LHCN-M2 (cell line): ENCODE measurements around the gene L2HGDH. TPM values are rescaled to one million over a fixed set of nuclear protein-coding genes. Genes with fewer than 3 reads are reported as not detected.
A peak's percentile ranks its signal among the peaks of the same experiment; 100 is the strongest.

Source experiments
- DNase-seq: peaks from one replicate; pipeline ENCODE4 v3.0.0-alpha.2; 2012; ENCODE audit warnings: low read depth
- total RNA-seq: library from RNA; depleted of rRNA; stranded (reverse); fragments of >200 nt; gene quantifications from 2 replicates; pipeline ENCODE4 v1.2.3, GENCODE V29; 2014

L2HGDH gene
- total RNA-seq, 1 experiment from 2014 or later = 4.6 TPM

GRCh38 chr14:50288146-50288545 is 23.9 kb downstream of the L2HGDH start:
- DNase-seq = no peak

GRCh38 chr14:50285861-50286260 is 26.2 kb downstream of the L2HGDH start:
- DNase-seq = no peak

DNA sequence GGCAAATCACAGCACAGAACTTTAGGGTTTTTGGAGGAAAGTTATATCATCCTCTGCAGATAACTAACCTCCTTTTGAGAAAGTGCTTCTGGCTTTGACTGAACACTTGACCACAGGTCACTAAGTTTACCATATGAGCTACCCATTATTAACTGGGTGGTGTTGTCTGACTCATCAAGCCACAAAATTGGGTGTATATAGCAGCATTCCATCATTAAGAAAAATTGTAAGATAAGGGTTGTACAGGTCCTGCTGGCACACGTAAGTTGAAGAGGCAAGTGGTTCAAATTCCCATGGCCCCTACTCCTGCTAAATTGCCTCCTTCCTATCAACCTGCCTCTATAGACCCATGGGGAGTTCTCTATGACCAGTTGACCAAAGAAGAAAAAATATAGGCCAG is 39.5 kb downstream of the L2HGDH start:
- DNase-seq = peak; percentile 11

DNA sequence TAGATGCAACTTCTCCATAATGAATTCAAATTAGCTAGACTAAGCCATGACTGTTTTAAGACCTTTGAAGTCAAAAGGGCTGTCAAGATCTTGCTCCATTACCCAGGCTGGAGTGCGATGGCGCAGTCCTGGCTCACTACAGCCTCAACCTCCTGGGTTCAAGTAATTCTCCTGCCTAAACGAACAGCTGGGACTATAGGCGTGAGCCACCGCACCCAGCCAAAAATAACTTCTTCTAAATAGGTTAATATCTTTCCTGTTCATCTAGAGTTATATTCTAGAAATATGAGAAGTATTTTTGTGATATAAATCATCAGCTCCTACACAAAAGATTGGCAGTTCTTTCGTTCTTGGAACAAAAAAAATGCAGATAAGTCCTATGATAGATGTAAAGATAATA is 41.1 kb downstream of the L2HGDH start:
- DNase-seq = no peak

GRCh38 chr14:50265029-50265428 is 47.0 kb downstream of the L2HGDH start:
- DNase-seq = no peak

GRCh38 chr14:50263321-50263720 is 48.7 kb downstream of the L2HGDH start:
- DNase-seq = peak; percentile 9

- DNase-seq = no peak
Observed at GRCh38 chr14:50262865-50263264, 49.2 kb downstream of the L2HGDH start.

GRCh38 chr14:50260511-50260910 is 51.5 kb downstream of the L2HGDH start:
- DNase-seq = peak; percentile 39

DNA sequence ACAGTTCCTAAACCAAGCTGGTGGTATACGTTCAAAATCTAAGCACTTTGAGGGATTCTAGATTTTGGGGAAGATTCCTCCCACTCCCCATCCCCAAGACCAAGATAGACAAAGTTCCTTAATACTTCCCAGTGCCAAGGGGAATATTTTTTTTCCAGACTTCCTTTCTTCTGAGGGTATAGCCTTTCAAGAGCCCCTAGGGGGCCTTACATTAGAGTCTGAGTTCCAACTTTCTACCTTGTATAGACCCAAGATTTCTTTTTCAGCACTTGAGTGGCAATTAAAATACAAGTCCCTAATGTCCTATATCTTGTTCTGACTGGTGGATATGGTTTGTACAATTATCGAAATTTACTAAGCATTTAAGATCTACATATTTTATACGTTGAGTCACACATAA is 52.0 kb downstream of the L2HGDH start:
- DNase-seq = no peak

DNA sequence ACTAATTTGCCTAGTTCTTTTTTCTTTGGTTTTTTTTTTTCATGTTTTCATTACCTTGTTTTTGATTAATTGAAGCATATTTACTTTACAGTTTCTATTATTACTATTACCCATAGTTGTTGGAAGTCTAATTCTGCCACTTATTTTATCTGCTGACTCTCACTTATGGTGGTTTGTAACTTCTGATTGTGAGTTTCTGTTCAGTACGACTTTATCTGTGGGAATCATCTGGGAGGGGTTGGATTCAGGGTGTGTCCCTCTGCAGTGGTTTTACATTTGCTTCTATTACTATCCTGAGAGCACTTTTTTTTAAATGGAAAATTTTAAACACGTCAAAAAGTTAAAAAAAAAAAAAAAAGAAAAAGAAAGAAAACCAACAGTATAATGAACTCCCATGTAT is 54.3 kb downstream of the L2HGDH start:
- DNase-seq = no peak

GRCh38 chr14:50254248-50254647 is 57.8 kb downstream of the L2HGDH start:
- no peak for DNase-seq

- DNase-seq = no peak
Observed at GRCh38 chr14:50249136-50249775, 62.8 kb downstream of the L2HGDH start.

DNA sequence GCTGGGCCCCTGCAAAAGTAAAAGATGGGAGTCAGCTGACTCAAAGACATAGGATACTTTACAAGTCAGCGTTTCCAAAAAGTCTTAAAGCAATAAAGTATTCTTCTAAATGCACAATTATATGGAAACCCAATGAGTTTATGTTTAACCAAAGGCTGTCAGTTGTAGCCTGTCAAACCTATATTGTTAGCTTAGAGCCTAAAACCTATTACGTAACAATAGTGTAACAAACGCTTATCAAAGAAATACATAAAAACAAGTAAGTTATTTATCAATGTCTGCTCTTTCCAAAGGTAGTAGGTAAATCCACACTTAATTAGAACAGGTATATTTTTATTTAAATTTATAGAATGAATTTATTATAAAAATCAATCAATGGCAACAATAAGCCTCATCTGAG is 64.8 kb downstream of the L2HGDH start:
- no peak for DNase-seq

- no peak for DNase-seq
Observed at GRCh38 chr14:50242566-50243310, 69.3 kb downstream of the L2HGDH start.

GRCh38 chr14:50242096-50242495 is 69.9 kb downstream of the L2HGDH start:
- DNase-seq = no peak

DNA sequence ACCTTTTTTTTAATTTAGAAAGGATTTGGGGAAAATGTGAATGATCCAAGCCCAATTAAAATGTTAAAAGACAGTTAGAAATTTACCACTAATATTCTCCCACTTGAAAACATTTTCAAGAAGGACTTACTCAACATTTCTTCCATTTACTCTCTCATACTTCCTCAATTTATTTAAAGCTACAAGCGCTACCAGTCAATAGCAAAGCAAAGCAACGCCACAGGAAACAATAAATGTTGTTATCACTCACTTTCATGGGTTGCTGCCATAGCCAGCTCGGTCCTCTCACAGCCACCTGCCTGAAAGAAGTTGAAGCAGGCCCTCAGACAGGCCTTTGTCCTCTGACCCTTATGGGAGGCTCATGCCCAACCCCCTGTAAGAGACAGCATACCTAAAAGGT is 74.6 kb downstream of the L2HGDH start:
- no peak for DNase-seq

DNA sequence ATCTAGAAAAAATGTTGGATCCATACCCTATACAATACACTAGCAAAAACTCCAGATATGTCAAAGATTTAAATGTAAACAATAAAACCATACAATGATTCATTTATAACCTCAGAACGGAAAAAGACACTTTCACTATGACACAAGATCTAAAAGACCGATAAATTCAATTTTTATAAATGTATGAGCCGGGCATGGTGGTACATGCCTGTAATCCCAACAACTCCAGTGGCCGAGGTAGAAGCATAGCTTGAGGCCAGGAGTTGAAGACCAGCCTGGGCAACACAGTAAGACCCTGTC is 78.1 kb downstream of the L2HGDH start:
- DNase-seq = no peak

GRCh38 chr14:50233166-50233950 is 78.7 kb downstream of the L2HGDH start:
- DNase-seq = no peak

- no peak for DNase-seq
Observed at GRCh38 chr14:50232276-50232642, 79.8 kb downstream of the L2HGDH start.

DNA sequence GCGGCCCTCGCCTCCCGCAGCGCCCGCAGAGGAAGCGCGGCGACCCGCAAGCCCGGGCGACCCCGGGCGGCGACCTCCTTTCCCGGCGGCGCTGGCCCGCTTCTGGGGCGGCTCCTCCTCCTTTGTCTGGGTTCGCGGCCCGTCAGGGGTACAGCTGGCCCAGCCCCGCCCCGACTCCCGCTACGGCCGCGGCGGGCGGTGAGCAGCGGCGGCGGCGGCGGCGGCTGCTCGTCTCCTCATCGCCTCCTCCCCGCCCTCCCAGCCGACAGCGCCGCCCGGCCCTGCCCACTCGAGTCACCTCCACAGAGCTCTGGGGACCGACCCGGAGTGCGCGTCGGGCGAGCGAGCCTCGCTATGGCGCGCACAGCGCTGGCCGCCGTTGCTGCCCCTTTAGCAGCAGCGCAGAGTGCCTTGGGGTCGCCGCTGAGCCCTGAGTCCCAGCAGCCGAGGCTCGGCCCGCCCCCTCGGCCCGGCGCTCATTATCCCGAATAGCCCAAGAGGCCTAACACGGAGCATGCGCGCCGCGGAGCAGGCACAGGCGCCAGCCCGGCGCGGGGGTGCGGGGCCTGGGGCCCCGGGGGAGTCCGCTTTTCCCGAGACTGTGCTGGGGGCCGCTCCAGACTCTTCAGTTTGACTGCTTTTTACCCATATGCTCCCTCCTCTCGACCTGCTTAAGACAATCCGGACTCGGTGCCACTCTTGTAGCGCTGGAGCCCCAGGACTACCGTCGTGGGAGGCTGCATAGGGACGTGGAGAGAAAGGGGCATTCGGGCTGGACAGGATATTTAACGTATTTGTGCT is 80.4 kb downstream of the L2HGDH start, which contains the start of gene SOS2:
Gene SOS2 (minus strand): TSS at position 104 of the 801 bp plus-strand sequence. CDS start 295 bp downstream, outside the sequence.
- DNase-seq = peak; percentile 78

- peak; percentile 39 for DNase-seq
Observed at GRCh38 chr14:50230701-50231474, 81.1 kb downstream of the L2HGDH start.
